Karpas-422 (cell line): ENCODE measurements around the gene PRUNE1. TPM values are rescaled to one million over a fixed set of nuclear protein-coding genes. Genes with fewer than 3 reads are reported as not detected.
A peak's percentile ranks its signal among the peaks of the same experiment; 100 is the strongest.

Experiments used
- DNase-seq: peaks from one replicate; pipeline ENCODE4 v3.0.0-alpha.2; 2015
- H2AFZ ChIP-seq: fragments of 200-600 bp; sonication (generic); 2 replicates; pipeline ENCODE4 v1.6.1; 2014; ENCODE audit warnings: antibody characterized with exemption, low read length, mixed read lengths
- H3K27ac ChIP-seq: fragments of 200-600 bp; sonication (generic); 2 replicates; pipeline ENCODE4 v1.5.1; 2014; ENCODE audit warnings: mild to moderate bottlenecking, low read length, moderate library complexity
- H3K27me3 ChIP-seq: fragments of 200-600 bp; sonication (generic); 2 replicates; pipeline ENCODE4 v1.6.1; 2014; ENCODE audit warnings: low read length, mixed read lengths
- H3K36me3 ChIP-seq: fragments of 200-600 bp; sonication (generic); 2 replicates; pipeline ENCODE4 v1.6.1; 2014; ENCODE audit warnings: low read length, mixed read lengths; ENCODE audit not compliant: insufficient read depth
- H3K4me1 ChIP-seq: fragments of 200-600 bp; sonication (generic); 2 replicates; pipeline ENCODE4 v1.6.1; 2014; ENCODE audit warnings: mild to moderate bottlenecking, low read length, mixed read lengths
- H3K4me2 ChIP-seq: fragments of 200-600 bp; sonication (generic); 2 replicates; pipeline ENCODE4 v1.6.1; 2014; ENCODE audit warnings: low read length, low read depth, mild to moderate bottlenecking; ENCODE audit not compliant: poor library complexity, severe bottlenecking
- H3K4me3 ChIP-seq: fragments of 200-600 bp; sonication (generic); 2 replicates; pipeline ENCODE4 v1.5.1; 2014; ENCODE audit warnings: mild to moderate bottlenecking, antibody characterized with exemption, low read length, mixed read lengths
- H3K79me2 ChIP-seq: fragments of 200-600 bp; sonication (generic); 2 replicates; pipeline ENCODE4 v1.6.1; 2014; ENCODE audit warnings: mild to moderate bottlenecking, low read length, mixed read lengths
- H3K9ac ChIP-seq: fragments of 200-600 bp; sonication (generic); 2 replicates; pipeline ENCODE4 v1.6.0; 2014; ENCODE audit warnings: low read length
- H3K9me2 ChIP-seq: fragments of 200-600 bp; sonication (generic), shearing (Covaris generic); replicated peaks from 2 replicates; pipeline ENCODE4 v1.6.0; 2014; ENCODE audit warnings: mild to moderate bottlenecking, low read length, moderate library complexity; ENCODE audit not compliant: insufficient read depth
- H3K9me3 ChIP-seq: fragments of 300-700, 200-600 bp; sonication (generic); 2 replicates; pipeline ENCODE4 v1.6.1; 2014; ENCODE audit warnings: low read length, mixed read lengths
- H4K20me1 ChIP-seq: fragments of 200-600 bp; sonication (generic); 2 replicates; pipeline ENCODE4 v1.6.1; 2014; ENCODE audit warnings: mild to moderate bottlenecking, antibody characterized with exemption, low read length, low read depth; ENCODE audit not compliant: insufficient read depth
- total RNA-seq: library from RNA; depleted of rRNA; stranded (reverse); fragments of >200 nt; shearing (Covaris generic); gene quantifications from 2 replicates; pipeline ENCODE4 v1.2.3, GENCODE V29; 2014; ENCODE audit warnings: low replicate concordance

The PRUNE1 gene
- total RNA-seq, 1 experiment from 2014 or later = 28.8 TPM

DNA sequence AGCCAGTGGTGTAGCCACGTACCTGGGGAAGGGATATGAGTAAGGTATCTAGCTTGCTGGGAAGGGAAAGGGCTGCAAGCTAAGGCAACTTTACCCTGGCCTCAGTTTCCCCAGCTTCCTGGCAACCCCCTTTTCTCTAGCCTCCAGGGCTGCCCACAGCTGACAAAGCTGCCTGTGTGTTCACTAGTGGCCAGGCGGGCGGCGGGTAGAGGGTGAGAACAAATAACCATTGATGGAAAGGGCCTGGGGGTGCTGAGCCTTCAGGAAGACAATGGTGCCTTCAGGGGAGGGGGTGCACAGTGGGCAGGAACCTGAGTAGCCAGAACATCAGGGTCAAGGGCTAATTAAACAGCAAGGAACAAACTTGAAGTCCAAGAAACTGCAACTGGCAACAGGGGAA lies 39.8 kb upstream of the PRUNE1 start:
- Histone ChIP-seq H3K9ac (no peak overlapping the region), H3K9me2 (no peaks in the 10 kb centered on the region), H3K9me3 (no peaks in the 10 kb centered on the region), H3K27me3 (no peaks in the 10 kb centered on the region), H2AFZ (no peak overlapping the region), H3K4me2 (no peak overlapping the region), H4K20me1 (peaks cover 34% of the 10 kb centered on the region), H3K79me2 (peaks cover 49% of the 10 kb centered on the region), H3K4me1 (peaks cover 30% of the 10 kb centered on the region), H3K4me3 (no peak overlapping the region), H3K27ac (no peak overlapping the region), H3K36me3 (peaks cover 38% of the 10 kb centered on the region; the same call in 1 of the 2 replicates)
- DNase-seq = no peak

- H3K36me3 ChIP-seq = peaks cover 28% of the 10 kb centered on the region; the same call in 1 of the 2 replicates
- H3K9me3 ChIP-seq = no peaks in the 10 kb centered on the region
- H3K27ac ChIP-seq = no peak overlapping the region
- no peaks in the 10 kb centered on the region for H3K27me3 ChIP-seq
- H4K20me1 ChIP-seq = peaks cover 34% of the 10 kb centered on the region
- H3K4me1 ChIP-seq = peaks cover 30% of the 10 kb centered on the region
- no peak overlapping the region for H3K4me3 ChIP-seq
- H3K4me2 ChIP-seq = no peak overlapping the region
- H3K9ac ChIP-seq = no peak overlapping the region
- DNase-seq = no peak
- no peak overlapping the region for H2AFZ ChIP-seq
- peaks cover 55% of the 10 kb centered on the region for H3K79me2 ChIP-seq
- H3K9me2 ChIP-seq = no peaks in the 10 kb centered on the region
Observed at GRCh38 chr1:150969626-150970025, 38.6 kb upstream of the PRUNE1 start.

- Histone ChIP-seq H3K36me3 (peaks cover 21% of the 10 kb centered on the region; the same call in 1 of the 2 replicates), H4K20me1 (peaks cover 29% of the 10 kb centered on the region), H3K9me2 (no peaks in the 10 kb centered on the region), H2AFZ (no peak overlapping the region), H3K27ac (peak overlapping the region; percentile 80), H3K4me2 (peak overlapping the region; percentile 85), H3K9ac (peak overlapping the region; percentile 82; the same call in 1 of the 2 replicates), H3K27me3 (no peaks in the 10 kb centered on the region), H3K9me3 (no peaks in the 10 kb centered on the region), H3K4me1 (peaks cover 34% of the 10 kb centered on the region), H3K79me2 (peaks cover 55% of the 10 kb centered on the region), H3K4me3 (no peak overlapping the region; the same call in 1 of the 2 replicates)
- no peak for DNase-seq
Observed at GRCh38 chr1:150970808-150971582, 37.3 kb upstream of the PRUNE1 start.

DNA sequence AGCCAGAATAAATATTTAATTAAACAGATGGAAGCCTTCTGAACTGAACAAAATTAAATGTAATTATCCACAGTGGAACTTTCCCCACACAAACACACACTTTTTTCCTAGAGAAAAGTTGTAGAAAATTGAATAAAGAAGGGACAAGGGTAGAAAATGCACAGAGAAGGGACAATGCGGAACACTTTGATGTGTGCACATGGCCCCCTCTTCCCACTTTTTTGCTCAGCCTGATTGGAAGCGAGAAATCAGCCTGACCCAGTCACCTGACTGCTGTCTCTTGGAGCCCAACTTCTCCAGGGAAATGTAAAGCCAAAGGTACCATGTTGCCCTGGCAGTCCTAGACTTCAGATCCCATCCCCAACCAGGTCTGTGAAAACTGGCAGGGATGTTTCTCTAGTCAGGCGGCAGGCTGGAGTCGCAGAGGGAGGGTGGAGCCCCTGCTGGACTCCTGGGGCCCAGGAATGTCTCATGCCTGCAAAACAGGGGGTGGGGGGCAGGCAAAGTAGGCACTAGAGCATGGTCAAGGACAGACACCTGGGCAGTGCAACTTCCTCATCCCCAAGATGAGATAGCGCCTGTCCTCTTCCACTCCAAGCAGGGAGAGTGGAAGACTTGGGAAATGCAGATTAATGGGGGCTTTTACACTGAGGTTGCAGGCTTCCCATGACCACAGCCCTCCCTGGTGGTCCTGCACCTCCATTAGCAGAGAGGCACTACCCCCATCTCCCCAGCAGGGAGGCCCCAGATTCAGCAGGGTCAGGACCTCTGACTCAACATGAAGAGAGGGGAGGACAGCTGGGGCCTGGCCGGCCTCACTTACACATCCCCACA lies 36.4 kb upstream of the PRUNE1 start:
- Histone ChIP-seq H3K79me2 (peaks cover 55% of the 10 kb centered on the region), H3K27ac (peak overlapping the region; percentile 80)

GRCh38 chr1:150972417-150972940 lies 35.8 kb upstream of the PRUNE1 start:
- Histone ChIP-seq H3K4me3 (peak overlapping the region; percentile 74), H3K27me3 (no peaks in the 10 kb centered on the region), H4K20me1 (peaks cover 26% of the 10 kb centered on the region), H3K9ac (peak overlapping the region; percentile 82), H3K4me1 (peaks cover 44% of the 10 kb centered on the region), H3K9me2 (no peaks in the 10 kb centered on the region), H3K9me3 (no peaks in the 10 kb centered on the region), H3K36me3 (peaks cover 9% of the 10 kb centered on the region; the same call in 1 of the 2 replicates), H3K79me2 (peaks cover 55% of the 10 kb centered on the region), H3K27ac (peak overlapping the region; percentile 80), H2AFZ (no peak overlapping the region), H3K4me2 (peak overlapping the region; percentile 85)
- no peak for DNase-seq

More for the DNA sequence above, 36.4 kb upstream of the PRUNE1 start:
- H3K27me3 ChIP-seq = no peaks in the 10 kb centered on the region
- H3K9me3 ChIP-seq = no peaks in the 10 kb centered on the region
- H3K36me3 ChIP-seq = peaks cover 15% of the 10 kb centered on the region; the same call in 1 of the 2 replicates
- no peak for DNase-seq
- H3K4me1 ChIP-seq = peaks cover 37% of the 10 kb centered on the region
- peak overlapping the region; percentile 74 for H3K4me3 ChIP-seq
- H3K9ac ChIP-seq = peak overlapping the region; percentile 82
- no peaks in the 10 kb centered on the region for H3K9me2 ChIP-seq
- no peak overlapping the region for H2AFZ ChIP-seq
- H3K4me2 ChIP-seq = peak overlapping the region; percentile 85
- H4K20me1 ChIP-seq = peaks cover 26% of the 10 kb centered on the region

DNA sequence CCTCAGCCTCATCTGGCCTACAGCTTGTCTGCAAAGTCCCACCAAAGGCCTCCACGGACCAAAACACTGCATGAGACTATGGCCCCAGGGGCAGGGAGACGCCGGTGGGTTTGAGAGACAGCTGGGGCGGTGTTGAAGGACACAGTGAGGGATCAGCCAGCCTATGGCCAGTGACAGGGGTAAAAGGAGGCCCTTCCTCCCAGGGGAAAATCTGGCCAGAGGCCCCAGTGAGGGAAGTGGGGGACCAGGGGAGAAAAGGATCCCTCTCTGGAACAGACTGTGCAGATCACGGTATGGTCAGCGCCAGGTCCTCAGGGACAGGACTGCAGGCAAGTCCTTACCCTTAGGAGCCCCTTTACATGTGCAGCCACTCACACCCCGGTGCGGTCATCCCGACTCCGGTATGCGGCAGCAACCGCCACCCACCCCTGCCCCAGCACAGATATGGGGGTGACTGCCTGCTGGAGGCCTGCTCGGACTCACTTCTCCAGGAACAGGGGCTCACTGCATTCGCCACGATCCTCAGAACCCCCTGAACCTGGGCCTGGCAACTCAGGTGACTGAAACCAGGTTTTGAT lies 34.9 kb upstream of the PRUNE1 start:
- Histone ChIP-seq H3K79me2 (peaks cover 55% of the 10 kb centered on the region), H3K4me2 (peak overlapping the region; percentile 85), H3K27me3 (no peaks in the 10 kb centered on the region), H2AFZ (no peak overlapping the region), H3K9ac (peak overlapping the region; percentile 82), H3K36me3 (peaks cover 9% of the 10 kb centered on the region; the same call in 1 of the 2 replicates), H3K4me1 (peaks cover 47% of the 10 kb centered on the region), H3K9me2 (no peaks in the 10 kb centered on the region), H3K4me3 (peak overlapping the region; percentile 74), H4K20me1 (peaks cover 26% of the 10 kb centered on the region), H3K9me3 (no peaks in the 10 kb centered on the region), H3K27ac (peak overlapping the region; percentile 80)
- peak; percentile 61 for DNase-seq

DNA sequence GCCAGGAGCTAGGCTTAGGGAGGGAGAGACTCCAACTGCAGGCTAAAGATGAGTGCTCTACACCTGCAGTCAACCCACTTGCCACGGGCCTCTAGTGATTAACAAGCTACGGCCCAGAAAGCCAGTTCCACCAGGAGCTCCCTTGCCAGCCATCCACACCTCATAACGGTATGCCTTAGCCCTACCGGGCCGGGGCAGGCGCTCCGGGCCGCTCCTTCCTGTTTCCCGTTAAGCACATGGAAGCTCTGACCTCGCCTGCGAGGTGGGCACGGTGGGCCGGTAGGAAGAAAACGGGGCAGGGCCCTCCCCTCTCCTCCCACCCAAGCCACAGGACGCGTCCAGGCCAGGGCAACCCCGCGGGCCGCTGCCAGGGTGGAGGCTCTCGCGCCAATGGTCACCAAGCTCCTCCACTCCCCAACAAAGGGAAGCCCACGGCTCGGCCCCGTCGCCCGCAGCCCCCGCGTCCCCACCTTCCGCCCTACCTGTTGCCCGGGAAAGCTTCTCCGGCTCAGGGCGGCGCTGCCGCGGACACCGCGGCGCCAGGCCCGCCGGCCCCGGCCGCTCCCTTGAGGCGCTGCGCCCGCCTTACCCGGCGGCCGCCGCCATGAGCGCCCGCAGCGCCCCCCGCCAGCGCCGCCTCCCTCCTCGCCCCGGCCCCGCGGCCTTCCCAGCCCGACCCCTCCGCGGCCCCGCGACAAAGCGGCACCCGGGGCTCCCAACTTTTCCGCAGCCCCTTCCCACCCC lies 34.2 kb upstream of the PRUNE1 start:
- H2AFZ ChIP-seq = no peak overlapping the region
- peaks cover 49% of the 10 kb centered on the region for H3K4me1 ChIP-seq
- H4K20me1 ChIP-seq = peaks cover 23% of the 10 kb centered on the region
- no peaks in the 10 kb centered on the region for H3K9me3 ChIP-seq
- peak overlapping the region; percentile 74 for H3K4me3 ChIP-seq
- peak overlapping the region; percentile 85 for H3K4me2 ChIP-seq
- peaks cover 51% of the 10 kb centered on the region for H3K79me2 ChIP-seq
- H3K9me2 ChIP-seq = no peaks in the 10 kb centered on the region
- peak overlapping the region; percentile 80 for H3K27ac ChIP-seq
- peak; percentile 83 for DNase-seq
- H3K9ac ChIP-seq = peak overlapping the region; percentile 82
- H3K27me3 ChIP-seq = no peaks in the 10 kb centered on the region
- peaks cover 5% of the 10 kb centered on the region; the same call in 1 of the 2 replicates for H3K36me3 ChIP-seq
